ENCODE measurements around the gene TUBGCP2. TPM values are rescaled to one million over a fixed set of nuclear protein-coding genes. Genes with fewer than 3 reads are reported as not detected.

Gene TUBGCP2
- total and polyA plus RNA-seq, 3 donors from 2014 or later, result 76.0 to 101 (median 84.3) TPM

DNA sequence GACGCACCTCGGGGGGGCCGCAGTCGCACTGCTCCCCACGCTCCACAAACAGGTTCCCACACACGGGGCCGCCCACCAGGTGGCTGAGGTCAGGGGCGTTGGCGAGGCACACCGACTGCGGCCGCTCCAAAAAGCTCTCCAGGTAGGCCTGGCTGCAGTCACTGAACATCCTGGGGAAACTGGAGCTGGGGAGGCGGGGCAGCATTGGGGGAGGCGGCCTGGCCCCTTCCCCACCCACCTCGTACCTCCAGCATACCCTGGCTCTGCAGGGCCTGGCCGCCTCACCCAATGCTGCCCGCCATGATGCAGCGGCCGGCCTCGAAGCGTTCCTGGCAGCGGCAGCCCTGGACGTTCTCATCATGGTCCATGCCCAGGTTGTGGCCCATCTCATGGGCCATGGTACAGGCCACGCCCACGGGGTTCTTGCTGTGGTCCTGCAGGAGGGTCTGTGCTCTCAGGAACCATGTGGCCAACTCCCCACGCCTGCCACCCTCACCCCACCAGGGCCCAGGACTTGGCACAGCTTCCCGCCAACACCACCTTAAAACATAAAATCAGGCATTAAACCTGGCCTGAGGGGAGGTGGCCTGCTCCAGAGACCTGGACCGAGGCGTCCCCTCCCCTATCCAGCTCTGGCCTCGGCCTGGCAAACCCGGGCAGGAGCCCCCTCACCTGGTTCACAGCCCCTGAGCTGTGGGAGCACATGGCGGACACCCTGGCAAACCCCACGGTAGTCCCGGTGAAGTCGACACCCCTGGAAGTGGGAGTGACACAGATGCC, 37.0 kb downstream of the TUBGCP2 start:
- Histone ChIP-seq H3K4me3 (no peak overlapping the region), H3K36me3 (ENCODE audit: low read depth, missing control alignments) (no peaks in the 10 kb centered on the region), H3K27ac (no peak overlapping the region), H3K27me3 (no peaks in the 10 kb centered on the region), H3K4me1 (no peaks in the 10 kb centered on the region), H3K9me3 (no peaks in the 10 kb centered on the region)
- 92 to 93% methylated on average over 3 to 35 of the region's 35 CpGs for WGBS, 2 donors
- TF ChIP-seq CTCF (IDR thresholded peaks at IDR 0.05) (no peak), POLR2A (IDR thresholded peaks at IDR 0.05) (no peak)
- DNase-seq, result no peak
- intact Hi-C loops (cut with DNase I; ENCODE audit: low total_unique reads), result no loop called here

DNA sequence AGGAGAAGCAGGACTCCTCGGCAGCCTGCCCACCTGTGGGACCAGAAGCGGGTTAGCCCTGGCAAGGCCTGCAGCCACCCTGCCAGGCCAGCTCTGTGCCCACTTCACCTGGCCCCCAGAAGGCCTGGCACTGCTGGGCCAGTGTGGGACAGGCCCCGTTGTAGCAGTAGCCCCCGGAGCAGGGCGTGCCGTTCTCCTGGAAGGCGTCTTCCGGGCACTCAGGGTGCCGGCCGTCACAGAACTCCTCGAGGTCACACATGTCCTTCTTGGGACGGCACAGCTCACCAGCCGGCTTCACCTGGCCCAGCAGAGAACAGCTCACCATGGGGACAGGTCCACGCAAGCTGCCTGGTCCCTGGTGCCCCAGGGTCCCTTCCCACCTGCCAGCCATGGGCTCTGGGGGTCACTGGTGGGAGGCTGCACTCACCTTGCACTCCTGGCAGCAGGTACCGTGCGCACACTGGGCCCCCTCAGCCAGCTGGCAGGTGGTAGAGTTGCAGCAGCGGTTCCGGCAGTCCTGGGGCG, 37.8 kb downstream of the TUBGCP2 start:
- no peaks in the 10 kb centered on the region for H3K27me3 ChIP-seq
- intact Hi-C loops (cut with DNase I; ENCODE audit: low total_unique reads), result no loop called here
- H3K4me1 ChIP-seq, result no peaks in the 10 kb centered on the region
- 91 to 97% methylated on average over 9 to 17 of the region's 19 CpGs for WGBS, 2 donors
- H3K27ac ChIP-seq, result no peak overlapping the region
- no peaks in the 10 kb centered on the region for H3K36me3 ChIP-seq (ENCODE audit: low read depth, missing control alignments)
- DNase-seq, result no peak
- H3K9me3 ChIP-seq, result no peaks in the 10 kb centered on the region
- H3K4me3 ChIP-seq, result no peak overlapping the region
- TF ChIP-seq CTCF (IDR thresholded peaks at IDR 0.05) (no peak), POLR2A (IDR thresholded peaks at IDR 0.05) (no peak)

- Histone ChIP-seq H3K4me1 (no peaks in the 10 kb centered on the region), H3K4me3 (no peak overlapping the region), H3K9me3 (no peaks in the 10 kb centered on the region), H3K36me3 (ENCODE audit: low read depth, missing control alignments) (no peaks in the 10 kb centered on the region), H3K27ac (no peak overlapping the region), H3K27me3 (no peaks in the 10 kb centered on the region)
- TF ChIP-seq POLR2A (IDR thresholded peaks at IDR 0.05), result no peak
- no peak for TF ChIP-seq CTCF (IDR thresholded peaks at IDR 0.05)
- intact Hi-C loops (cut with DNase I; ENCODE audit: low total_unique reads), result no loop called here
- WGBS, 2 donors, result 88 to 90% methylated on average over 18 to 20 of the region's 20 CpGs
- DNase-seq, result no peak
Measured at GRCh38 chr10:133270204-133270603, 38.5 kb downstream of the TUBGCP2 start.

GRCh38 chr10:133269367-133269766, 39.3 kb downstream of the TUBGCP2 start:
- WGBS, 2 donors, result 96% methylated on average over 16 of the region's 26 CpGs; no CpG with 5 or more reads in 1 of the 2 donors
- no peak for TF ChIP-seq CTCF (IDR thresholded peaks at IDR 0.05)
- no peak for DNase-seq
- H3K27ac ChIP-seq, result no peak overlapping the region
- H3K4me3 ChIP-seq, result no peak overlapping the region
- intact Hi-C loops (cut with DNase I; ENCODE audit: low total_unique reads), result no loop called here
- H3K27me3 ChIP-seq, result no peaks in the 10 kb centered on the region
- no peaks in the 10 kb centered on the region for H3K36me3 ChIP-seq (ENCODE audit: low read depth, missing control alignments)
- no peaks in the 10 kb centered on the region for H3K9me3 ChIP-seq
- H3K4me1 ChIP-seq, result no peaks in the 10 kb centered on the region

DNA sequence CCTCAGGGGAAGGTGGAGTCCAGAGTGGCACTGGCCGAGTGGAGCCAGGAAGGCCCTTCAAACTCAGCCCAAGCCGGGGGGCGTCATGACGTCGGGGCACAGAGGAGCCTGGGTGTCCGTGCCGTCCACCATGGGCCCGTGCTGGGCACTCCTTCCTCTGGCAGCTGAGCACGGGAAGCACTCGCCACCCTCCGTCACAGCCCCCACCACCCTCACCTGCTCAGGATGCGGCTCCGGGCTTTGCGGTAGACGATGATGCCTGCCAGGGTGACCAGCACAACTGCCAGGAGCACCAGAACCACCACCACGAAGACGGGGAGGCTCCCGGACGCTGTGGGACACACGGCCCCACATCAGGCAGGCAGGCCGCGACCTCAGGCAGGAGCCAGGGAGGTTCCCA, 40.1 kb downstream of the TUBGCP2 start:
- intact Hi-C loops (cut with DNase I; ENCODE audit: low total_unique reads), result no loop called here
- H3K36me3 ChIP-seq (ENCODE audit: low read depth, missing control alignments), result no peaks in the 10 kb centered on the region
- no peaks in the 10 kb centered on the region for H3K9me3 ChIP-seq
- H3K4me3 ChIP-seq, result no peak overlapping the region
- no peaks in the 10 kb centered on the region for H3K4me1 ChIP-seq
- no peaks in the 10 kb centered on the region for H3K27me3 ChIP-seq
- WGBS, 2 donors, result 96% methylated on average over 12 to 22 of the region's 22 CpGs
- DNase-seq, result no peak
- no peak overlapping the region for H3K27ac ChIP-seq
- no peak for TF ChIP-seq CTCF (IDR thresholded peaks at IDR 0.05)
- no peak for TF ChIP-seq POLR2A (IDR thresholded peaks at IDR 0.05)

Measured in testis (tissue), 3 donors.